ENCODE measurements around the gene MIOS.

MIOS gene

GRCh38 chr7:7612519-7612918 is 45.8 kb downstream of the MIOS start:
- TF ChIP-seq ZFP37 (tag by site-specific recombination; IDR thresholded peaks at IDR 0.05), result no peak
- TF ChIP-seq ZNF391 (tag by site-specific recombination; IDR thresholded peaks at IDR 0.05; ENCODE audit: borderline replicate concordance, low read depth), result no peak
- TF ChIP-seq ZNF76 (tag by site-specific recombination; IDR thresholded peaks at IDR 0.05; ENCODE audit: borderline replicate concordance, low read depth), result no peak
- no peak for TF ChIP-seq SALL2 (tag by site-specific recombination; IDR thresholded peaks at IDR 0.05; ENCODE audit: borderline replicate concordance)
- TF ChIP-seq ZNF473 (tag by site-specific recombination; IDR thresholded peaks at IDR 0.05), result no peak
- TF ChIP-seq ZNF132 (tag by site-specific recombination; IDR thresholded peaks at IDR 0.05; ENCODE audit: borderline replicate concordance), result no peak
- TF ChIP-seq WT1 (tag by site-specific recombination; IDR thresholded peaks at IDR 0.05), result no peak
- TF ChIP-seq GLI2 (tag by site-specific recombination; IDR thresholded peaks at IDR 0.05; ENCODE audit: borderline replicate concordance, low read depth), result no peak
- no peak for TF ChIP-seq ZNF155 (tag by site-specific recombination; IDR thresholded peaks at IDR 0.05)
- no peak for TF ChIP-seq INSM2 (tag by site-specific recombination; IDR thresholded peaks at IDR 0.05)
- ChIA-PET CTCF (no interaction called here), POLR2A (no interaction called here)
- H3K36me3 ChIP-seq (ENCODE audit: control insufficient read depth in 2 of 2, insufficient read depth in 1 of 2, low read length in 2 of 2), result 0 out of 3 replicates have a peak, but pooled peaks cover 0 to 3% of the 10 kb centered on the region in 2 experiments
- no peak overlapping the region for H3K27ac ChIP-seq (ENCODE audit: extremely low read depth, low read depth, low read length)
- no peaks in the 10 kb centered on the region for H3K9me3 ChIP-seq (ENCODE audit: control insufficient read depth, insufficient read depth, low read depth, low read length)
- no peak overlapping the region for H3K4me3 ChIP-seq (ENCODE audit: low read depth, low read length)
- no peaks in the 10 kb centered on the region for H3K4me1 ChIP-seq (ENCODE audit: control insufficient read depth, insufficient read depth, low read length)

- ChIA-PET POLR2A (interaction anchor here (0.8 kb wide), 1 partner anchor 27 kb away, joined by 3 read pairs; the partner anchor contains the start of gene UMAD1), CTCF (interaction anchor here (0.6 kb wide), 1 partner anchor 504 kb away, joined by 3 read pairs; no protein-coding TSS in a partner anchor)
Observed at GRCh38 chr7:7613210-7613609, 46.5 kb downstream of the MIOS start.

GRCh38 chr7:7614018-7614741 is 47.5 kb downstream of the MIOS start:
- Histone ChIP-seq H3K9me3 (ENCODE audit: control insufficient read depth, insufficient read depth, low read depth, low read length) (no peaks in the 10 kb centered on the region), H3K4me1 (ENCODE audit: control insufficient read depth, insufficient read depth, low read length) (no peaks in the 10 kb centered on the region), H3K4me3 (ENCODE audit: low read depth, low read length) (no peak overlapping the region), H3K27ac (ENCODE audit: extremely low read depth, low read depth, low read length) (no peak overlapping the region), H3K36me3 (ENCODE audit: control insufficient read depth in 2 of 2, insufficient read depth in 1 of 2, low read length in 2 of 2) (no peaks in the 10 kb centered on the region)
- ChIA-PET CTCF (interaction anchor here (1.1 kb wide), 1 partner anchor 19 kb away, joined by 3 read pairs; no protein-coding TSS in a partner anchor), POLR2A (interaction anchor here (0.8 kb wide), 1 partner anchor 26 kb away, joined by 3 read pairs; the partner anchor contains the start of gene UMAD1)
- no peak for TF ChIP-seq KLF10 (tag by site-specific recombination; IDR thresholded peaks at IDR 0.05)
- no peak for TF ChIP-seq GLIS2 (tag by site-specific recombination; IDR thresholded peaks at IDR 0.05)
- TF ChIP-seq ZNF658 (tag by site-specific recombination; IDR thresholded peaks at IDR 0.05), result no peak
- TF ChIP-seq ZNF138 (tag by site-specific recombination; IDR thresholded peaks at IDR 0.05; ENCODE audit: borderline replicate concordance), result no peak
- TF ChIP-seq ZNF624 (tag by site-specific recombination; IDR thresholded peaks at IDR 0.05), result no peak
- TF ChIP-seq ZNF223 (tag by site-specific recombination; IDR thresholded peaks at IDR 0.05), result no peak
- no peak for TF ChIP-seq ZNF792 (tag by site-specific recombination; IDR thresholded peaks at IDR 0.05)
- TF ChIP-seq ZNF747 (tag by site-specific recombination; IDR thresholded peaks at IDR 0.05), result no peak
- TF ChIP-seq ZNF660 (tag by site-specific recombination; IDR thresholded peaks at IDR 0.05), result no peak
- TF ChIP-seq ZNF214 (tag by site-specific recombination; IDR thresholded peaks at IDR 0.05; ENCODE audit: borderline replicate concordance), result no peak

More at GRCh38 chr7:7613210-7613609, 46.5 kb downstream of the MIOS start:
- Histone ChIP-seq H3K36me3 (ENCODE audit: control insufficient read depth in 2 of 2, insufficient read depth in 1 of 2, low read length in 2 of 2) (0 out of 3 replicates have a peak, but pooled peaks cover 0 to 3% of the 10 kb centered on the region in 2 experiments), H3K27ac (ENCODE audit: extremely low read depth, low read depth, low read length) (no peak overlapping the region), H3K4me3 (ENCODE audit: low read depth, low read length) (no peak overlapping the region), H3K4me1 (ENCODE audit: control insufficient read depth, insufficient read depth, low read length) (no peaks in the 10 kb centered on the region), H3K9me3 (ENCODE audit: control insufficient read depth, insufficient read depth, low read depth, low read length) (no peaks in the 10 kb centered on the region)
- no peak for TF ChIP-seq SETDB1 (IDR thresholded peaks at IDR 0.05; ENCODE audit: insufficient read length, low read length)
- no peak for TF ChIP-seq ZBTB49 (tag by site-specific recombination; IDR thresholded peaks at IDR 0.05; ENCODE audit: low read depth)
- no peak for TF ChIP-seq ZNF132 (tag by site-specific recombination; IDR thresholded peaks at IDR 0.05; ENCODE audit: borderline replicate concordance)
- no peak for TF ChIP-seq SP7 (tag by site-specific recombination; IDR thresholded peaks at IDR 0.05)
- TF ChIP-seq ZNF423 (tag by site-specific recombination; IDR thresholded peaks at IDR 0.05), result no peak
- no peak for TF ChIP-seq ZNF585B (tag by site-specific recombination; IDR thresholded peaks at IDR 0.05)
- TF ChIP-seq SP3 (tag by site-specific recombination; IDR thresholded peaks at IDR 0.05), result no peak
- no peak for TF ChIP-seq KLF8 (tag by site-specific recombination; IDR thresholded peaks at IDR 0.05)
- no peak for TF ChIP-seq ZNF292 (tag by site-specific recombination; IDR thresholded peaks at IDR 0.05; ENCODE audit: borderline replicate concordance, low read depth)
